DND-41 (cell line): Measurements from ENCODE around the gene CHST12.
"Not testable (repeated sequence)": the region's sequence is repeated elsewhere in the genome, so short reads cannot be mapped to it uniquely, and the experiment has no call there.

ENCODE experiments used
- ATAC-seq: fragments of 200-7000 bp; cut with Tn5 transposase; 3 replicates; pipeline ENCODE4 v1.9.1; 2021; ENCODE audit warnings: low read depth; ENCODE audit not compliant: insufficient read depth
- DNase-seq: peaks from one replicate; pipeline ENCODE4 v3.0.0-alpha.2; 2020
- H2AFZ ChIP-seq: 2 replicates; pipeline ENCODE4 v1.6.0; 2012; ENCODE audit warnings: low read depth, low read length
- H3K27ac ChIP-seq: 2 replicates; pipeline ENCODE4 v1.5.1; 2012; ENCODE audit warnings: low read length, inconsistent platforms
- H3K27me3 ChIP-seq: fragments of 200-600 bp; sonication (generic); 2 replicates; pipeline ENCODE4 v1.6.0; 2012; ENCODE audit warnings: low read length, mild to moderate bottlenecking, inconsistent platforms; ENCODE audit not compliant: insufficient read depth, poor library complexity
- H3K36me3 ChIP-seq: 2 replicates; pipeline ENCODE4 v1.5.1; 2012; ENCODE audit warnings: low read length, inconsistent platforms; ENCODE audit not compliant: insufficient read depth
- H3K4me1 ChIP-seq: 2 replicates; pipeline ENCODE4 v1.5.1; 2012; ENCODE audit warnings: mild to moderate bottlenecking, low read length; ENCODE audit not compliant: insufficient read depth
- H3K4me2 ChIP-seq: 2 replicates; pipeline ENCODE4 v1.6.0; 2012; ENCODE audit warnings: mild to moderate bottlenecking, moderate library complexity, low read length, inconsistent platforms; ENCODE audit not compliant: insufficient read depth
- H3K4me3 ChIP-seq, 2 experiments: fragments of 200-600 bp in 1 of 2; shearing (Covaris generic) in 1 of 2; 2 replicates each; pipeline ENCODE4 v1.5.1; 2012 to 2016; ENCODE audit warnings: inconsistent platforms in 2 of 2, low read length in 2 of 2, mild to moderate bottlenecking in 2 of 2, low read depth in 1 of 2, moderate library complexity in 1 of 2
- H3K79me2 ChIP-seq: 2 replicates; pipeline ENCODE4 v1.6.0; 2012; ENCODE audit warnings: low read length, inconsistent platforms; ENCODE audit not compliant: insufficient read depth
- H3K9ac ChIP-seq: 2 replicates; pipeline ENCODE4 v1.6.0; 2012; ENCODE audit warnings: low read depth, mild to moderate bottlenecking, inconsistent platforms, low read length, moderate library complexity
- H3K9me3 ChIP-seq: 2 replicates; pipeline ENCODE4 v1.5.1; 2012; ENCODE audit warnings: low read length, moderate library complexity, mild to moderate bottlenecking, inconsistent platforms; ENCODE audit not compliant: insufficient read depth, severe bottlenecking
- H4K20me1 ChIP-seq: 2 replicates; pipeline ENCODE4 v1.6.0; 2012; ENCODE audit warnings: low read length; ENCODE audit not compliant: insufficient read depth
- CTCF ChIP-seq: IDR thresholded peaks from 2 replicates; pipeline ENCODE4 v1.5.1; 2012; ENCODE audit warnings: borderline replicate concordance, low read length, moderate library complexity, mild to moderate bottlenecking; ENCODE audit not compliant: poor library complexity, severe bottlenecking; ENCODE audit errors: extremely low read depth
- EZH2 ChIP-seq: IDR thresholded peaks from 3 replicates; pipeline ENCODE4 v1.6.1; 2012; ENCODE audit warnings: borderline replicate concordance, low read depth, mild to moderate bottlenecking, moderate library complexity, low read length, inconsistent platforms; ENCODE audit not compliant: severe bottlenecking

The CHST12 gene

DNA sequence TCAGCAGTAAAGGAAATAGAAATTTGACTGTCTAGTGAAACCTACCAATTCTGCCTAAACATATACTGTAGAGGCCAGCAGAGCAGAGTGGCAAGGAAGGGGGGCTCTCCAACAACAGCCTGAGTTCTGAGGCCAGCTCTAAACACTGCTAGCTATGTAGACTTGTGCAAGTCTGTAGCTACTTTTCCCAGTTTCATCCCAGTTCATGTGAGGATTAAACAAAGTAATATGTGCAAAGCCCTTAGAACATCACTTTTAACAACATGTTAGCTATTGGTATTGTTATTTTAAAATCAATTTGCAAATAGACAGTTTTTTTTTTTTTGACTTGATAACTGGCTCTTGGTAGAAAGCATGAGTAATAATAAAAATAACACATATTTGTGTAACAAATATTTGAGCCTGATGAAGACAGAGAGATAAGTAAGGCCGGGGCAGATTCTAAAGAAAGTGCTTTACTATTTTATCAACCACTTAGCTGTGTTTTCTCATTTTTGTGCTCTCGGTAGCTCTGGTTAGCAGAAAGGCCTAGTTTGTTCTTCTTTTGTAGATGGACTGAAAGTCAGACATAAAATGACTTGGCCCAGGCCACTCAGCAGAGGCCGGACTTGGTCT is 9.3 kb downstream of the CHST12 start:
- DNase-seq (no peak), ATAC-seq (no peak)
- no peaks in the 10 kb centered on the region for H3K36me3 ChIP-seq
- H3K9ac ChIP-seq, result no peak overlapping the region
- H3K4me3 ChIP-seq, result no peak overlapping the region
- no peaks in the 10 kb centered on the region for H3K4me1 ChIP-seq
- H4K20me1 ChIP-seq, result peaks cover 20% of the 10 kb centered on the region
- H2AFZ ChIP-seq, result no peak overlapping the region
- peaks cover 18% of the 10 kb centered on the region for H3K79me2 ChIP-seq
- H3K27me3 ChIP-seq, result no peaks in the 10 kb centered on the region
- no peak overlapping the region for H3K4me2 ChIP-seq
- TF ChIP-seq CTCF, result no peak
- TF ChIP-seq EZH2, result no peak
- no peaks in the 10 kb centered on the region for H3K9me3 ChIP-seq
- H3K27ac ChIP-seq, result no peak overlapping the region

DNA sequence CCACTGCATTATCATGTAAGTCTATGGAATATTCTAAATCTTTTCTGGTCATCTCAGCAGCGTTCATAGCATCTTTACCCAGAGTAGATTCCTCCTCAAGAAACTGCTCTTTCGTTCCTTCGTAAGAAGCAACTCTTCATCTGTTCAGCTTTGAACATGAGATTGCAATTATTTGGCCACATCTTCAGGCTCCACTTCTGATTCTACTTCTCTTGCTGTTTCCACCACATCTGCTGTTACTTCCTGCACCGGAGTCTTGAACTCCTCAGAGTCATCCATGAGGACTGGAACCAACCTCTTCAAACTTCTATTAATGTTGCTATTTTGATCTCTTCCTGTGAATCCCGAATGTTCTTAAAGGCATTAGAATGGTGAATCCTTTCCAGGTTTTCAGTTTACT is 12.7 kb downstream of the CHST12 start:
- no peak overlapping the region for H3K27ac ChIP-seq
- no peaks in the 10 kb centered on the region for H3K36me3 ChIP-seq
- H3K9me3 ChIP-seq, result no peaks in the 10 kb centered on the region
- peaks cover 9% of the 10 kb centered on the region; the same call in 1 of the 2 replicates for H3K79me2 ChIP-seq
- H3K9ac ChIP-seq, result no peak overlapping the region
- no peak for DNase-seq
- no peak overlapping the region for H2AFZ ChIP-seq
- no peak overlapping the region for H3K4me3 ChIP-seq
- no peaks in the 10 kb centered on the region for H3K27me3 ChIP-seq
- TF ChIP-seq CTCF (no peak), EZH2 (no peak)
- H3K4me1 ChIP-seq, result no peaks in the 10 kb centered on the region
- no peak overlapping the region for H3K4me2 ChIP-seq
- no peak for ATAC-seq
- H4K20me1 ChIP-seq, result peaks cover 15% of the 10 kb centered on the region; the same call in 1 of the 2 replicates

- no peak overlapping the region for H3K27ac ChIP-seq
- H3K79me2 ChIP-seq, result peaks cover 9% of the 10 kb centered on the region; the same call in 1 of the 2 replicates
- no peaks in the 10 kb centered on the region for H3K36me3 ChIP-seq
- H3K4me3 ChIP-seq, result no peak overlapping the region
- no peak overlapping the region for H3K9ac ChIP-seq
- no peaks in the 10 kb centered on the region for H3K9me3 ChIP-seq
- no peak for TF ChIP-seq CTCF
- TF ChIP-seq EZH2, result no peak
- no peaks in the 10 kb centered on the region for H3K4me1 ChIP-seq
- no peaks in the 10 kb centered on the region for H3K27me3 ChIP-seq
- no peak overlapping the region for H2AFZ ChIP-seq
- DNase-seq (no peak), ATAC-seq (no peak)
- H3K4me2 ChIP-seq, result no peak overlapping the region
- H4K20me1 ChIP-seq, result peaks cover 15% of the 10 kb centered on the region; the same call in 1 of the 2 replicates
Measured at GRCh38 chr7:2416650-2417049, 13.2 kb downstream of the CHST12 start.

GRCh38 chr7:2417178-2417577 is 13.8 kb downstream of the CHST12 start:
- not testable (repeated sequence) for H2AFZ ChIP-seq, H3K36me3 ChIP-seq, H3K4me2 ChIP-seq, ATAC-seq, H3K27ac ChIP-seq, H3K9me3 ChIP-seq, H3K79me2 ChIP-seq, H3K4me1 ChIP-seq, H3K27me3 ChIP-seq, H3K4me3 ChIP-seq, DNase-seq, H3K9ac ChIP-seq
- peaks cover 15% of the 10 kb centered on the region; the same call in 1 of the 2 replicates for H4K20me1 ChIP-seq
